NCI-H1092 (cell line): ENCODE measurements around the gene AVPI1.
"Not testable (repeated sequence)": the region's sequence is repeated elsewhere in the genome, so short reads cannot be mapped to it uniquely, and the experiment has no call there.

ENCODE experiments used
- DNase-seq: peaks from one replicate; lab custom pipeline; 2025; lab: John Stamatoyannopoulos, UW

AVPI1 gene

DNA sequence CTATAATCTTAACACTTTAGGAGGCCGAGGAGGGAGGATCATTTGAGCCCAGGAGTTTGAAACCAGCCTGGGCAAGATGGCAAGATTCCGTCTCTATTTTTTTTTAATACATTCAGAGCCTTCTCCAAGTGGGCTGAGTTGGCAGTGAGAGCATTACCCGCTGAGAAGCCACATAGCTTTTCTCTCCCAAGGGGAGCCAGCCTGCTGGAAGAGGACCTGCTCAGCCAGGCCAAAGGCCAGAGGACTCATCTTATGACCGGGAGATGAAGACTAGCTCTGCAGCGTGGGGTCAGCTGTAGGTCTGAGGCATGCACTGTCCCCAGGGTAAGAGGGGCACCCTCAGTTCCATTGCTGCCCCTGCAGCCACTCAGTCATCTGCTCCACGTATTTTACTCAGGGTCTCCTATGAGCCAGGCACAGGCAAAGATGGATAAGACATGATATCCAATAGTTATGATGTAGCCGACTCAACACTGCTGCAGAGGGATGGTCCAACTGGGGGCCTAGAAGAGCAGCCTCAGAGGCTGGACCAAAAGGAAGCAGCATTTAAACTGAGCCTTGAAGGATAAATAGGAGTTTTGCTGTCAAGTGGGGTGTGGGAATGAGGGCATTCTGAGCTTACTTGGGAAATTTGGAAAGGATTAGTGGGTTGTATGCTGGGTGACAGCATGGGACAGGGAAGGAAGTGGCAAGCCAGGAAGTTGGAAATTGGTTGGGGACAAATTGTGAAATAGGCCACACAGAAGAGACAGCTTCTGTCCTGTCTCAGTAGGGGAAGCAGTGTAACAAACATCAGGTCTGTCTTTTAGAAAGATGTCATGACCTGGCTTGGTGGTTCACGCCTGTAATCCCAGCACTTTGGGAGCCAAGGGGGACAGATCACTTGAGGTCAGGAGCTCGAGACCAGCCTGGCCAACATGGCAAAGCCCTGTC, 24.9 kb upstream of the AVPI1 start:
- no peak for DNase-seq

DNA sequence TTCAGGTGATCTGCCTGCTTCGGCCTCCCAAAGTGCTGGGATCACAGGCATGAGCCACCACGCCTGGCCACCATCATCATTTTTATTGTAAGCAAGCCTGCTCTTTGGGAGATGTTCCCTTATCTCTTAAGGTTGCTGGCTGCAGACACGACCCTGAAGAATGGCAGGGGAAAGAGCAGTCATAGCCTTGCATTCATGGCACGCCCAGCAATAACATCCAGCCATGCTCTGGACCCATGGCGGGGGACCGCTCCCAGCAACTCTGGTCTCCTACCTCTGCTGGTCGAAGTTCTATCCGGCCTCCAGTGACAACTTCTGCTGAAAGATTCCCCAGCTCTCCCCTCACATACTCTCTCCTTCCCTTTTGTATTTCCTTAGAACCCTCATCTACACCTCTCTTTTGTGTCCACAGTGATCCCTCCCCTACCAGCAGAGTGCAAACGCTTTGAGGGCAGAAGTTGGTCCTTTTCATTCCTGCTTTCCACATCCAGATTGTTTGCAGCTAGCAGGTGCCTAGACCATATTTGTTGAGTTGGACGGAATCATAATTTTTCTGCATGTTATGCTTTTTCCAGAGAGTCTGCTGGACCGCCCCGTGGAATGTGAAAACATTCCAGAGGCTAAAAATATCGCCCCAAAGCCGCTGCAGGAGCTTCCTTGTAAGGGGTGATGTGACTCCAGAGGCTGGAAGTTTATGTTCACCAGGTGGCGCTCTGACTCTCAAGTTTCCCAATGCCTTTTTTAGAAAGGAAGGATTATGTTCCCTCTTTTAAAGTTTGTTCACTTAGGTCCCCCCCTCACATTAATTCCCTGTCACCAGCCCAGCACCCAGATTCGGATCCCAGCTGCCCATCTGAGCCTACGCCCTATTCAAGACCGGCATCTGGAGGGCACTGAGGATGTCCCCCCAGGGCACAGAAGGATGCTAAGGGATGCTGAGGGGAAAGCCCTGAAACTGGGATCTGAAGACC, 22.2 kb upstream of the AVPI1 start:
- DNase-seq = no peak

- no peak for DNase-seq
Measured at GRCh38 chr10:97708167-97708566, 21.1 kb upstream of the AVPI1 start.

GRCh38 chr10:97707134-97707861, 20.3 kb upstream of the AVPI1 start:
- DNase-seq = no peak

- no peak for DNase-seq
Measured at GRCh38 chr10:97705006-97705670, 18.1 kb upstream of the AVPI1 start.

DNA sequence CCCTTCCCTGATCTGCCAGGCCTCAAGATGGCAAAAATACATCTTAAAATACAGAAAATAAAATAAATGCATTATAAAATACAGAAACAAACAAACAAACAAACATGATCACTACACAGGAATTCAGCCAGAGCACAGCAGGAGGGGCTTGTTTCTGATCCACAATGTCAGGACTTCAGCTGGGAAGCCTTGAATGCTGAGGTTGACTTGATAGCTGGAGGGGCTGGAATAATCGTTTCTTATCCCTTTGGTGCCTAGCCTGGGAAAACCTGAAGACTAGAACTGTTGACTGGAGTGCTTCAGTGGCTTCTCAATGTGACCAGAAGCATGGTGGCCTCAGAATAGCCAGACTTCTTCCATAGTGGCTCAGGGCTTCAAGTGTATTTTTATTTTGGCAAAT, 17.3 kb upstream of the AVPI1 start:
- no peak for DNase-seq

DNA sequence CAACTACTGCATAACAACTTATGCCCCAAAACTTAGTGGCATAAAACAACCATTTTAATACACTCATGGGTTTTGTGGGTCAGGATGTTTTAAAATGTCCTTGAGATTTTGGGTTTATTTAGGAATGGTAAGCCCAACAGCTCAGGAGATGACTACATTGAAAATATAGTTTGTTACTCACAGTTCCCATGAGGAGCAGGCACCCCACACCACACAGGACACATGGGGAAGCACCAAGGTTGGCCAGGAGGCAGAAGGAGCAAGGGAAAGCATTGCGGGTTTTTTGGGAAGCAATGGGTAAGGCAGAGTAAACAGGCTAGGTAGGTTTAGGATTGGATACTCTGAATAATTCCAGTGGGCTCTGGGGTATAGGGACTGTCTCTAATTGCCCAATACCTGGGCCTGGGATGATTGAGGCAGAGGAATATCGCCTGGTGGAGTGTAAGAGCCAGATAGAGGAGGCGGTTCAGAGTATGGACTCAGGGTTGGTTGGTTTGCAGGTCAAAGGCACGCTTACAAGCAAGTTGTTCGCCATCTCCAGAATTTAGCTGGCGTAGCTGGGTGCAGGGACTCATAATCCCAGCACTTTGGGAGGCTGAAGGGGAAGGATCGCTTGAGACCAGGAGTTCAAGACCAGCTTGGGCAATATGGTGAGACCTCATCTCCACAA, 16.5 kb upstream of the AVPI1 start:
- no peak for DNase-seq

- DNase-seq = peak; percentile 36
Measured at GRCh38 chr10:97701438-97702069, 14.5 kb upstream of the AVPI1 start.

DNA sequence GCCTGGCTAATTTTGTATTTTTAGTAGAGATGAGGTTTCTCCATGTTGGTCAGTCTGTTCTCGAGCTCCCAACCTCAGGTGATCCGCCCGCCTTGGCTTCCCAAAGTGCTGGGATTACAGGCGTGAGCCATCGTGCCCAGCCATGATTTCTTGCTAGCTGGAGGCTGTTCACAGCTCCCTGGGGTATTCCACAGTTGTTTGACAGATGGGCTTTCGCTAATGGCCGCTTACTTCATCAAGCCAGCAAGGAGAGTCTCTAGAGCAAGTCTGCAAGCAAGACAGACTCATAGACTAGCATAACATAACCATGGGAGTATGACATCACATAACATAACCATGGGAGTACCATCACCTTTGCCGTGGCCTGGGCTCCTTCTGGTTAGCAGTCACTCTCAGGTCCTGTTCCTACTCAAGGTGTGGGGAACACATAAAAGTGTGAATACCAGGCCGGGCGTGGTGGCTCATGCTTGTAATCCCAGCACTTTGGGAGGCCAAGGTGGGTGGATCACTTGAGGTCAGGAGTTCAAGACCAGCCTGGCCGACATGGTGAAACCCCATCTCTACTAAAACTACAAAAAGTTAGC, 11.1 kb upstream of the AVPI1 start:
- DNase-seq = not testable (repeated sequence)

DNA sequence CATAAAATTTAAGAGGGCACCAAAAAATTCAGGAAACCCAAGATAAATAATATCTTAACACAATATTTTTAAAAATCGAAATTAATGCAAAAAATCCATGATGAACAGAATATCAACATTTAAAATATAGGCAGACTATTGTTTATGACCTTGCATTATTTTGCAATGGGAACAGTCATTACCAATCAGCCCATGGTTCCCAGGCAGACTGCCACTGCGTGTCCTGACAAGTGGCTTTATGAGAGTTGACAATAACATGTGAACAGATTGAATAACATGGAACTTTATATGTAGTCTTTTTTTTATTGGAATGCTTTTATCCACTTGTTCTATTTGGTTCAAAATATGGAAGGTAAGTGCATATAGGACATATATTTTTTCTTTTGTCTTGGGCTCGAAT, 3.1 kb upstream of the AVPI1 start:
- DNase-seq = no peak

DNA sequence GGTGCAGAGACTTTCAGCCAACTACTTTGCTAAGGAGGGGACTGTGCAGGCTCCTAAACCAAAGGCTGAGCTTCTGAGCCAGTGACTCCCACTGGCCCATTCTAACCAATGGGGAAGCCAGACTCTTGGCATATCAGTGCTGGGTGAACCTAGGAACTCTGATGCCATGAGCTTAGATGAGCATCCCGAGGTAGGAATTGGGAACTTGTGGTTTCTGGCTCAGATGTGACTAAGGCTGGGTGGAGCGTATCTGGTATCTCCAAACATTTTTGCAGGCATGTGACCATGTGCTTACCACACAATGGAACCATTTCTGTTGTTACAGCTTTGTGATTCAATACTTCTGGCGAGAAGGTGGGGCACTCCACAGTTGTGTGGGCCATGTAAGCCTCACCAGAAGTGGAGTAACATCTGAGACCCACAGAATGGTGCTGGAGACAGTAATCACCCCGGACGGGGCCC, 2.5 kb upstream of the AVPI1 start:
- DNase-seq = no peak

GRCh38 chr10:97687785-97688781, 1.0 kb upstream of the AVPI1 start:
- DNase-seq = no peak

DNA sequence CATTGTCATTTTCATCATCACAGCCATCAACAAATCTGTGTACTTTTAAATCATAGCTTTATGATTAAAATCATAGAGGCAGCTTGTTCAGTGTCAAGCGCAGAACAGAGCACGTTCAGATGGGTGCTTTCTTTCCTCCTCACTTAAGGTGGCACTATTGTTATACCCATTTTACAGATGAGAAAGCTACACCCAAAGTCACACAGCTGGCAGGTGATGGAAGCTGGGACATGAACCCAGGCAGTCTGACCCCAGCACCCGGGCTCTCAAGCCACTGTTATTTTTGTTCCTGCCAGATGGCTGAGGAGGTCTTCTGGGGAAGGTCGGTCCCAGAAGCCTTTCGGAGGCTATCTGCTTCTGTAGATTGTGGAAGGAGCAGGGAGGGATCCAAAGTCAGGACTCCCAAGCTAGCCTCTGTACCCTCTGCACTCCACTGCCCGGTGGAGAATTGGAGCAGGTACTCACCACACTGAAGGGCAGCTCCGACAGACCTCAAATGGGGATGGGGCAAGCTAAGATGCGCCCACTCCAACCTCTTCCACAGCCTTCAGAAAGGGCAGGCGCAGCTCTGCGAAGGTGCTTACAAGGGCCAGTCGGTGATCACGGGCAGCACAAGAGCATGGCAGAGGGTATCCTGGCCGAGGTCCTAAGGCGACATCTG, 610 bp downstream of the AVPI1 start:
- DNase-seq = no peak

GRCh38 chr10:97685395-97685958, 1.6 kb downstream of the AVPI1 start:
- DNase-seq = no peak

DNA sequence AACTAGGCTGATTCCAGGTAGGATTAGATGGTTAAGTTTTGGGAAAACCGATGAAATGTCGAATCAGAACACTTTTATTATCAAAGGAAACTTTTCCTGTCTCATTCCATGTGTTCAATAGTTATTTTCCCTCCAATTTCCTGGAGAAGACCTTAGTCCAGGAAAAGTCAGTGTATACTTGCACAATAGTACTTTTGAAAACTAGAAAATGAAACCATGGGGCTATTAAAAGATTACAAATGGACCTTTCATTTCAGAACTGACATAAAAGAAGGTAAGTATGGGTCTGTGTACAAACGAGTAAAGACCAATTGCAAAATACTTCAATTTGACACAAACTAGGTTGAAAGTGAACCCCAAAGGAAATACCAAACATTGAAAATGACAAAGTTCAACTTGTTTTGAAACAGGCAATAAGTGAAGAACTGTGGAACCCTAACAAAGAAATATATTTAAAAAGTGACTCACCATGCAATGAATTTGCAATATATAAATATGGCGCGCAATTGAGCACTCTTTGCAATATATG, 2.1 kb downstream of the AVPI1 start:
- no peak for DNase-seq

DNA sequence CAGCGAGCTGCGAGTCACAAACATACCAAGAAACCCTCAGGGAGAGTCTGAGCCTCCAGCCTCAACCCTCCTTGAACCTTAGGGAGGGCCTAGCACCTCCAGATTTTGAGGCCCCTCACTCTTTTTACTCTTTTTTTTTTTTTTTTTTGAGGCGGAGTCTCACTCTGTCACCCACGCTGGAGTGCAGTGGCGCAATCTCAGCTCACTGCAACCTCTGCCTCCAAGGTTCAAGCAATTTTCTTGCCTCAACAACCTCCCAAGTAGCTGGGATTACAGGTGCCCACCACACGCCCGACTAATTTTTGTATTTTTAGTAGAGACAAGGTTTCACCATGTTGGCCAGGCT, 2.7 kb downstream of the AVPI1 start:
- not testable (repeated sequence) for DNase-seq

DNA sequence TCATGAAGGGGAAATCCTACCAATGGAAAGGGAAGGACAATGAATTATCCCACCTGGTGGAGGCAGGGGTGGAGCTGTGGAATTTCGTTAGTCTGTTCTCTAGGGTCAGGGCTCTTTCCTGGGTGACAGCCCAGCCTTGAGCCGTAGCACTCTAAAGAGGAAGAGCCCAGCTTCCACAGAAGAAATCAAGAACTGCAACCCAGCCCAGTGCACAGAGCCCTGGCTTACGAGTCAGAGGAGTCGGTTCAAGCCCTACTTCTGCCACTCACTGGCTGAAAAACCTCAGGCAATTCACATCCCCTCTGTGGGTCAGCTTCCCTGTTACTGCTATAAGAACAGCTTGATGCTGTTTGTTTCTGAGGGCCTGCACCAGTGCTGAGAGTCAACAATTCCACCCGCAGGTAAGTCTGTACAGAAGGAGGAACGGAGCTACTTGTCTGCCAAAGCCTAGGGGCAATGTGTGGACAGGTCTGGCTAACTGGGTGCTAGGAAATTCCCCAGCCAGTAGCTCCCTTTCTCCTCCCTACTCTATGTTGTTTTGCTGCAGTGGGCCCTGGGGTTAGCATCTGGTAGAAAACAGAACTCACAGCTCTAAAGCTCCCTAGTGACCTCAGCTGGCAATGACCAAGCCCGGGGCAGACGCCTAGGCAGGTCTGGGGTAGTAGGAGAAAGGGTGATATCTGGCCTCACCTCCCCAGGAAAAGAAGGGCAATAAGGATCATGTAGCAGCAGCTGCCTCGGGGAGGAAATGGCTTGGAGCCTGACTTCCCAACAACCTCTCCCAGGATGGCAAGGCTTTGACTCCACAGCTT, 3.3 kb downstream of the AVPI1 start:
- no peak for DNase-seq
